GM18499 (cell line): ENCODE data around the gene DRGX.

Experiments used
- ATAC-seq: cut with Tn5 transposase; IDR thresholded peaks from one replicate; pipeline ENCODE4 v1.9.1; 2021; ENCODE audit warnings: moderate number of reproducible peaks; ENCODE audit not compliant: insufficient read depth, unreplicated experiment

DRGX gene

GRCh38 chr10:49408519-49409306, 12.8 kb upstream of the DRGX start:
- ATAC-seq: no peak

- ATAC-seq: no peak
These were observed 11.8 kb upstream of the DRGX start for GRCh38 chr10:49407552-49408137.

DNA sequence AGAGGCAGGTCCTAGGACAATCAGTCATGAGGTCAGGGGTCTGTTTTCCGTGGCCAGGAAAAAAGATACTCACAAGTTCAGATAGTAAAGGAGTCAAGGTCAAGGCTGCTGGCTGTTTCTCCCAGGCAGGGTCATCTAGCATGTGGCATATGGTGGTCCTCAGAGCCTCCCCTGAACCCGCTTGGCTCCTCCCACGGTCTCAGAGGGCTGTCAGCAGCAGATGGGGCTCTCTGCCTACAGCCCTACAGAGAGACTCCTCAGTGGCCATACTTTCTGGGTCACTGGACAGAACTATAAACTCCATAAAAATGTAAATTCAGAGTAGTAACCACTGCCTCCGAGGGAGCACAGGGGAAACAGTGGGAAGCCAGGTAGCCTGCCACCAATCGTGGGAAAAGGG, 11.3 kb upstream of the DRGX start:
- no peak for ATAC-seq

- ATAC-seq: no peak
These were observed 8.5 kb upstream of the DRGX start for GRCh38 chr10:49404321-49404878.

- no peak for ATAC-seq
These were observed 7.5 kb upstream of the DRGX start for GRCh38 chr10:49403363-49403762.

- no peak for ATAC-seq
These were observed 4.5 kb upstream of the DRGX start for GRCh38 chr10:49400365-49400764.

DNA sequence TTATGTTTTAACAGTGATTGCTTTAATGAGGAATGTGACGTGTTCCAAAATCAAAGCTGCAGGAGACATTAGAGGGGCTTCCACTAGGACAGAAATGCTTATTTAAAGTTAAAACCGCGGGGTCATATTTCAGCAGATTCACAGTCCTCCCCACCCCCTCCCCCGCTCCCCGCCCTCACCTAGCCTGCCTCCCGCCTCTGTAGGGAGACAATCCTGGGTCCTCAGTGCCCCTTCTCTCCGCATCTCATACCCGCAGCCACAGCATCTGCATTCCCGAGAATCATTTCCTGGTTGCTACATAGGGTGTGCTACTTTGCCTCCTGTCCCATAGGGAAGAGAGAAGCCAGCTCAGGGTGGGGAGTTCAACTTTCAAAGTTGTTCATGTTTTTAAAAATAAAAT, 3.1 kb upstream of the DRGX start:
- no peak for ATAC-seq

DNA sequence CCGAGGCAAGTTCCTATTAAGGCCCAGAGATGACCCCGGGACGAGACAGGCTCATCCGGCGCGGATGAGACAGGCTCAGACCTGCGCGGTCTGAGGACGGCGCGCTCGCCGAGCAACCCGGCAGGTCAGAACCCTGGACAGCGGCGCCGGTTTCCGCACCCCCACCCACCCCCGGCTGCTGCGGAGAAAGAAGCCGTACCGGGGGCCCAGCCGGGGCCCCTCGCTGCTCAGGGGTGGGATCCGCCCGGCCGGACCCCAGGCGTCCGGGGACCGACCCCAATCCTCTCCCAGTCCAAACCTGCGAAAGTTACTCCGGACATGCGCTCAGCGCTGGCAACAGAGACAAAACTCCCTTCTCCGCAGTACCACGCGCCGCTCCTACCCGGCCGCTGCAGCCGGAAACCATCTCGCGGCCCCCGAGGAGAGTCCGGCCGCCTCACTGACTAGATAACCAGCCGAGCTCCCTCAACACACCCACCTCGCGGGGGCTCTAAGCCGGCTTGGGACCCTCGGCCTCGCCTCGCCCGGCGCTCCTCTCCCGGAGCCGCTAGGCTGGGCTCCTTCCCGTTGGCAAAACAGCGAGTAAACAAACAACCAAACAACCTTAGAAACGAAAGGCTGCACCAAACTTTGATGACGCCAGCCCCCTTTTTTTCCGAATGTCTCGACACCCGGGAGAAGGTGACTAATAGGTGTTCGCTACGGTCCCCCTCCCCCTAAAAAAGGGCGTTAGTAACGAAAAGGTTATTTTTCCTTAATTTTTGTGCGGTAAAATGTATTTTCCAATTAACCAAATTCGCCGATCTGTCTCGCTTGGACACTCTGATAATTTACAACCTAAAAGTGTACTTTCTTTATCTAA, 2.3 kb upstream of the DRGX start:
- ATAC-seq: no peak

DNA sequence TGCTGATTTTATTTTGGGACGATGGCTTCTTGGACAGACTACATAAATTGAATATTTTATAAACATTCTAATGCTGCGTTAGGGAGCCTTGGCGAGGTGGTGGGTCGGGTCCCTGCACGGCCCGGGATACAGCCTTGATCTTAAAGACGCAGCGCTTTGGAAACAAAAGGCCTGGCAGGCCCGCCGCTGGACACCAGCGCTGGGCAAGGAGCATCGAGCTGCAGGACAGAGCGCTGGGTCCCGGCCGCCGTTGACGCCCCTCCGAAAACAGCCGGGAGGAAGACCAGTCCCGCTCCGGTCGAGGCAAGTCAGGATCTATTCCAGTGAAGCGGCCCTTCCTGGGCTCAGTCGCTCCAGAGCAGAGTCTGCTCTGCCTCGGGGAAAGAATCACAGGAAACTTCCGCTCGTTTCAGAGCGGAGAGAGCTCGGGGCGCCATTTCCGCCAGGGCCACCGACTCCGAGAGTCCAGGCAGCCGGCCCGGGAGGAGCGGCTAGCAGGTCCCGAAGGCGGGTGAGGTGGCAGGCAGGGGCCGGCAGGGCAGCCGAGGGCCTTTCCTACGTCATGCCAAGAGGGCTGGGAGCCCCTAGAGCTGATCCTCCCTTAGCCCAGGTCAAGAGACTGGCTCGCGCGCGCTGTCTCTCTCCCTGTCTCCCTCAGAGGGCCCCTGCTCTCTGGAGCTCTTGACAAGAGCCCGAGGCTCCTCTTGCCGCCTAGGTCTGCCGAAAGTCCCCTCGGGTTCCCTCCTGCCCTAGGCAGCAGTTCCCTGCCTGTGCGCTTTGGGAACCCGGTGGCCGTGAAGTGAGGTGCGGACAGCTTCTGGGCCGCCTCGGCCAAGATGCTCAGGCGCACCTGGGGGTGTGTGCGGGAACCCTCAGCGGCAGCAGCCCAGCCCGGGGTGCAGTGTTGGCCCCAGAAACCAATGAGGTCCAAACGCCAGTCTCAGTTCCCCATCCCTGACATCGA, 1.4 kb upstream of the DRGX start:
- ATAC-seq: no peak

DNA sequence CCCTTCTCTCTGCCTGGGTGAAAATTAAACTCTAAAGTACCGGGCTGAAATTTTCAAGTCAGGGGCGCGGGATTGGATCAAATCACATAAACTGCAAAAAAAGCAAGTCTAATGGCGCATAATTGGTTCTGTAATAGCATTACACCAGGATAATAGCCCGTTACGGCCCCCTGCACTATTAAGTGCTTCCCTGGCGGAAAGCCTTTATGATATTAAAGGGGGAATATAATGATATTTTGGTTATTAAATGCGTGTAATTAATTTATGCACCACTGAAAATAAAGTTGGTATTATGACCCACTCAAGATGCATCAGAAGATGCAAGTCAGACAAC, 744 bp upstream of the DRGX start:
- no peak for ATAC-seq

- no peak for ATAC-seq
These were observed 752 bp downstream of the DRGX start for GRCh38 chr10:49394933-49395740.

DNA sequence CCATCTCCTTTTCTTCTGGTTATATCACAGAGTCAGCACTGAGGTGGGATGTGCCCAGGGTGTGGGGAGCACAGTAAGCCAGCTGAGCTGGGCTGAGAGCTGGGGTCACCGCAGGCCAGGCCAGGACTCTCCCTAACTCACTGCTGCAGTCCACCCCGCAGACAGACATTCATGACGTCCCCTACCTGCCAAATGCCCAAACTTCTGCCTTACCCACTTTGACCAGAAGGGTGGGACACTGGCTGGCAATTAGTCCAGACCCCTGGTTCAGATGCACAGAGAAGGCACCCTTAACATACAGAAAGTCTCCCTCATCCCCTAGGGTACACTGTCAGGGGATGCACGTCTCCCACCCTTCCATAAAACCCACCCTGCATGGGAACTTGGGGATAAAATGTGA, 2.1 kb downstream of the DRGX start:
- ATAC-seq: no peak

GRCh38 chr10:49393301-49393700, 2.6 kb downstream of the DRGX start:
- no peak for ATAC-seq

- no peak for ATAC-seq
These were observed 6.4 kb downstream of the DRGX start for GRCh38 chr10:49389361-49389933.

DNA sequence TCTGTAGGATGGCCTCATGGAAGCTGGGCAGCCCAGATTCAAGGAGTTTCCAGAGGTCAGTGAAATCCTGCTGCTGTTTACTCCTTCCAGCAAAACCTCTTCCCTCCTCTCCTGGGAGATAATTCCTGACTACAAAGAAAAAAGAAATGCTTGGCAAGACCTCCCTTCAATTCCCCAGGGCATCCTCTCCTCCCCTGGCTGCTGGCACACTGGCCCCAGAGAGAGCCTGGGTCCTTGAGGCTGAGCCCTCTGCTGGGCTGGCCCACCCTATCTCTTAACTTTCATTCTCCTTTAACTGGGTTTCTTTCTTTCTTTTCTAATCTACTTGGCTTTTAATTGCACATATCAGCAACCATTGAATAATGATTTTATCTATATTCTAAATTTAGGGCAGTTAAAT, 7.7 kb downstream of the DRGX start:
- no peak for ATAC-seq

DNA sequence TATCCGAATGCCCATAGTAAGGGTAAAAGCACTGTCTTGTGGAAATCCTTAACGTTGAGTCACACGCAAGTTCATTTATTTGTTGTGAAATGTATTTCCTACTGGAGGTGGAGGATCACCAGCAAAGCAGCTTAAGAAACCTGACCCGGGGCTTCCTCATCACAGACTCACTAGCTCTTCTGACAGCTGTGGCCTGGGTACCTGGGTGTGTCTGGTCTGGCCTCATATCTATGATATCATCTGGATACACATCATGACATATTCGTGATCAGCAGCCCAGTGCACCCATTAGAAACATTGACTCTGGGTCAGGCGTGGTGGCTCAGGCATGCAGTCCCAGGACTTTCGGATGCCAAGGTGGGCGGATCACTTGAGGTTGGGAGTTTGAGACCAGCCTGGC, 8.8 kb downstream of the DRGX start:
- ATAC-seq: no peak

DNA sequence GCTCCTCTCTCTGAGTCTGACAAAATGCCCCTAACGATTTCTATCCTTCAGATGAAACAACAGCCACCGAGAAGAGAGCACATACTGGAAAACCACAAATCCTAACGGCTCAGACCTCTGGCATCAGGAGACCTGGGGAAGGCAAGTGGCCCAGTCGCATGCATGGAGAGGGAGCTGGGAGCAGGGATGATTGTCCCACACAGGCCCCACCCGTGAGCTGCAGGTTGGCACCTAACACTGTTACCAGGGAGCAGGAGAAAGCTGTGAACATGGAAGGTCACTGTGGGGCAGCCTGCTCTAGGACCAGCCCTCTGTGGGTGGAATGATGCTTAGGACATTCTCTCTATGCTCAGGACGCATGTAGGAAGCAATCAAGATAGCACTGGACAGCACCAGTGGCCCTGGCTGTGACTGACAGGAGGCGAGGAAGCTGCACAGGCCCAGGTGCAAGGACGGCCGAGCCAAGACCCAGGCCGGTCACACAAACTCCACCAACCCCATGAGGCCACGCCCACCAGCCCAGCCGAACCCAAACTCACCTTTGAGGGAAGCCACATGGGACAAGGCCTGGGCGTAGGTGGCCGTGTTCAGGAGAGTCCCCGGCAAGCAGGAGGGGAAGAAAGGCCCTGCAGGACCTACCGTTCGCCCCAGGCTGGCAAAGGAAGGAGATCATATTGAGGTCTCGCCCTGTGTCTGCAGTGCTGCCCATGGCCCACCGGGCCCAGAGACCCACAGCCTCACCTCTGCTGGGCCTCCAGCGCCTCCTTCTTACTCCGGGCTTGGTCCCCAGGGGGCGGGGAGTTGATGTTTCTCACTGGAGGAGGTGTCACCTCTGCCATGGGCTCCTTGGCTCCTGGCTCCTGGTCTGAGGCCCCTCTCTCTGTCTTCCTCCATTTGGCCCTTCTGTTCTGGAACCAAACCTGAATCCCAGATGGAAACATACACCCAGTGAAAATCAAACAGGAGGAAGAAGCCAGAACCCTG, 9.7 kb downstream of the DRGX start:
- no peak for ATAC-seq
